ENCODE measurements around the gene CORO6.

- no peak for TF ChIP-seq TAF1 (IDR thresholded peaks at IDR 0.05; ENCODE audit: borderline replicate concordance, insufficient read depth, low read length)
- TF ChIP-seq POLR2AphosphoS5 (IDR thresholded peaks at IDR 0.05; ENCODE audit: low read depth, low read length) = no peak
These were observed 1.9 kb upstream of the CORO6 start for GRCh38 chr17:29624586-29624985.
